Prostate gland (tissue), 2 donors: ENCODE results near the gene PTPRA. TPM values are rescaled to one million over a fixed set of nuclear protein-coding genes. Genes with fewer than 3 reads are reported as not detected.

ENCODE experiments used
- DNase-seq: peaks from one replicate; pipeline ENCODE4 v3.0.0-alpha.2; 2019; ENCODE audit warnings: low spot score
- H3K27ac ChIP-seq, 2 donors: fragments of 200-600 bp; sonication (generic); 2 replicates each; pipeline ENCODE4 v1.5.1; 2017 to 2019
- H3K27me3 ChIP-seq: fragments of 200-600 bp; sonication (generic); replicated peaks from 2 replicates; pipeline ENCODE4 v1.5.1; 2019; ENCODE audit not compliant: insufficient read depth
- H3K36me3 ChIP-seq, 2 donors: fragments of 200-600 bp; sonication (generic); 1 replicate in 1 of 2; 2 replicates in 1 of 2; pipeline versions ENCODE4 v1.5.1 to v1.8.1; 2017 to 2019
- H3K4me1 ChIP-seq: fragments of 200-600 bp; sonication (generic); replicated peaks from 2 replicates; pipeline ENCODE4 v1.5.1; 2019
- H3K4me3 ChIP-seq, 2 donors: fragments of 200-600 bp; sonication (generic); 2 replicates each; pipeline ENCODE4 v1.5.1; 2017 to 2019
- H3K9me3 ChIP-seq: fragments of 200-600 bp; sonication (generic); 2 replicates; pipeline ENCODE4 v1.5.1; 2017
- CTCF ChIP-seq, 4 experiments: fragments of 200-600 bp in 2 of 4; fragments of 450-650 bp in 2 of 4; sonication (generic) in 2 of 4; IDR thresholded peaks; 1 replicate in 3 of 4; 2 replicates in 1 of 4; pipeline ENCODE4 v1.5.1; 2016 to 2019; ENCODE audit warnings: antibody characterized with exemption in 4 of 4, mild to moderate bottlenecking in 2 of 4, moderate library complexity in 2 of 4
- POLR2A ChIP-seq: fragments of 450-650 bp; IDR thresholded peaks from one replicate; pipeline ENCODE4 v1.6.1; 2016; ENCODE audit warnings: antibody characterized with exemption, mild to moderate bottlenecking
- POLR2AphosphoS5 ChIP-seq: sonication (generic); formaldehyde crosslinking; IDR thresholded peaks from one replicate; pipeline ENCODE4 v1.6.1; 2017; ENCODE audit warnings: antibody characterized with exemption
- WGBS: methylation state at CpG from one replicate; pipeline ENCODE4 v1.1.5; 2018; 5-methylcytosine and 5-hydroxymethylcytosine counted together
- intact Hi-C: fragments of 100-400 bp; cut with DNase I; formaldehyde crosslinking; loops from one replicate; pipeline ENCODE4 v1.14.2; 2022
- total RNA-seq, 2 donors: library from RNA; depleted of rRNA; stranded (reverse); fragments of >200 nt; gene quantifications; one replicate each; pipeline ENCODE4 v1.1.0, GENCODE V29; 2016

Gene PTPRA
- total RNA-seq, 2 donors from 2014 or later, result 57.7 to 83.6 TPM

GRCh38 chr20:3042625-3043024, 169.3 kb downstream of the PTPRA start:
- no peaks in the 10 kb centered on the region for H3K9me3 ChIP-seq
- intact Hi-C loops, result no loop called here
- H3K4me1 ChIP-seq, result peaks cover 13% of the 10 kb centered on the region

GRCh38 chr20:3043322-3043721, 170.0 kb downstream of the PTPRA start, which contains the start of gene GNRH2:
Gene GNRH2, plus strand, starts transcription at chr20:3043622. Its CDS starts 793 bp downstream, at chr20:3044415.
- Histone ChIP-seq H3K9me3 (no peaks in the 10 kb centered on the region), H3K4me3 (no peak within 1 kb of the TSS), H3K27ac (peak within 1 kb of the TSS; percentile 63 to 73), H3K36me3 (no peaks in the 10 kb centered on the region), H3K4me1 (peaks cover 13% of the 10 kb centered on the region), H3K27me3 (no peaks in the 10 kb centered on the region)
- 71% methylated on average over 3 of the region's 3 CpGs for WGBS
- no peak for DNase-seq
- intact Hi-C loops, result no loop called here
- TF ChIP-seq POLR2AphosphoS5, result no peak
- TF ChIP-seq POLR2A, result no peak
- TF ChIP-seq CTCF (IDR thresholded peaks at IDR 0.05), result no peak

More at GRCh38 chr20:3042625-3043024, 169.3 kb downstream of the PTPRA start:
- Histone ChIP-seq H3K36me3 (peaks cover 0 to 2% of the 10 kb centered on the region in 2 donors), H3K27ac (peak overlapping the region; percentile 63 to 73), H3K4me3 (no peak overlapping the region), H3K27me3 (no peaks in the 10 kb centered on the region)
- no peak for TF ChIP-seq POLR2A
- TF ChIP-seq CTCF (IDR thresholded peaks at IDR 0.05), result no peak
- TF ChIP-seq POLR2AphosphoS5, result no peak
- no peak for DNase-seq
- 78% methylated on average over 5 of the region's 5 CpGs for WGBS

- peak overlapping the region in 1 of 2 donors; percentile 90 for H3K27ac ChIP-seq
- H3K4me1 ChIP-seq, result peaks cover 13% of the 10 kb centered on the region
- no peaks in the 10 kb centered on the region for H3K27me3 ChIP-seq
- whole genome bisulfite sequencing, result 89% methylated on average over 8 of the region's 8 CpGs
- H3K36me3 ChIP-seq, result no peaks in the 10 kb centered on the region
- H3K4me3 ChIP-seq, result no peak overlapping the region
- intact Hi-C loops, result no loop called here
- H3K9me3 ChIP-seq, result no peaks in the 10 kb centered on the region
- TF ChIP-seq POLR2AphosphoS5 (no peak), POLR2A (no peak), CTCF (IDR thresholded peaks at IDR 0.05) (no peak)
- no peak for DNase-seq
Measured at GRCh38 chr20:3044336-3044965, 171.2 kb downstream of the PTPRA start.

GRCh38 chr20:3045042-3045815, 171.9 kb downstream of the PTPRA start:
- Histone ChIP-seq H3K9me3 (no peaks in the 10 kb centered on the region), H3K27ac (peak overlapping the region; percentile 90 to 96), H3K36me3 (no peaks in the 10 kb centered on the region), H3K4me1 (peaks cover 13% of the 10 kb centered on the region), H3K27me3 (no peaks in the 10 kb centered on the region), H3K4me3 (peak overlapping the region; percentile 83 to 93)
- peak; percentile 74 for DNase-seq
- 2% methylated on average over 24 of the region's 24 CpGs for WGBS
- TF ChIP-seq POLR2AphosphoS5 (no peak), POLR2A (no peak), CTCF (IDR thresholded peaks at IDR 0.05) (no peak)
- intact Hi-C loops, result no loop called here
